ENCODE data around the gene WDR88. TPM values are rescaled to one million over a fixed set of nuclear protein-coding genes. Genes with fewer than 3 reads are reported as not detected.
"Not testable (repeated sequence)": the region's sequence is repeated elsewhere in the genome, so short reads cannot be mapped to it uniquely, and the experiment has no call there.

Gene WDR88
- polyA plus RNA-seq, 3 donors from 2014 or later = 0.26 to 0.45 TPM; not detected in 1

DNA sequence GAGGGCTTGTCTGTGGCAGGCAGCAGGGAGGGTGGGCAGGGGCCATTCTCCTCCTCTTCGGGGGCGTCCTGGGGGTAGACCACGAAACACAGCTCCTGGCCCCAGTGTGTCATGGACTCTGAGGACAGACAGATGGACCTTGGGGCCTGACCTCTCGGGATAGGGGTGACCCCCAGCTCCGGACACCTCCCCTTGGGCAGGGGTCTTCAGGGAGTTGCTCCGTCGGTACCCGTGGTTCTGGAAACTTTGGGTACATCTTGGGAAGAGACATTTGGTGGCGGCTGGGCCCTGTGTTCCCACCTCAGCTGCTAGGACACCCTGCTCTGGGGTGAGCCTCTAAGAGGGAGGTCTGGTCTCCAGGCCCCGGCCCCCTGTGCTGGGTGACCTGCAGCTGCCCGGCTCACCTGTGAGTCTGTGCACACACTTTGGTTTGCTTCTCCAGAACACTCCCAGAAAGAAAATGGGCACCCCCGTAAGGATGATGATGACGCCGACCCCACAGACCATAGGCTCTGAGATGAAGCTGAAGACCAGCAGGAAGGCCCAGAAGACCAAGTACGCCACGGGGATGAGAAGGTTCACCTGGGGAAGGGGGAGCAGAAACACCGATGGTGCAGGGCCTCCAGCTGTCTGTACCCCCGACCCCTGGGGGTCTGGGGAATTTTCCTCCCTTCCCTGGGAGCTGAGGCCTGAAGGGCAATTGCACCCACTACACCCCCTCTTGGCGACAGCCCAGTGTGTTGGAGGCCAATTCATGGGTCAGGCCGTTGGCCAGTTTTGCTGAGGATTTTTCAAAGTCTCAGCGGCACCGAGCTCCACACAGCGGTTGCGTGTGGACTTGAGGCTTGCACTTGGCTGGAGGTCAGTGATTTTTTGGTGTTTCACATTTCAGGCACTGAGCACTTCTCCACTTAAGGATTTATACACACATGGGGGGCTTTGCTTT lies 77.3 kb downstream of the WDR88 start:
- DNase-seq = no peak

DNA sequence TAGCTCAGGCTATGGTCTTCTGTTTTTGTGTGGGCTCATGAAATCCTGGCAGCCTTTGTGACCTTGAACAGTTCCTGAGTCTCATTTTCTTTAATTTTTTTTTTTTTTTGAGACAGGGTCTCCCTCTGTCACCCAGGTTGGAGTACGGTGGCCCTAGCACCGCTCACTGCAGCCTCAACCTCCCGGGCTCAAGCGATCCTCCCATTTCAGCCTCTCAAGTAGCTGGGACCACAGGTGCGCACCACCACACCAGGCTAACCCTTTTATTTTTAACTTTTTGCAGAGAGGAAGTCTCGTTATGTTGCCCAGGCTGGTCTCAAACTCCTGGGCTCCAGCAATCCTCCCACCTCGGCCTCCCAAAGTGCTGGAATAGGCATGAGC lies 77.9 kb downstream of the WDR88 start:
- not testable (repeated sequence) for H3K4me3 Mint-ChIP-seq; H3K27me3 Mint-ChIP-seq (ENCODE audit: low read depth in 3 of 3); H3K36me3 Mint-ChIP-seq; DNase-seq; H3K4me1 Mint-ChIP-seq; H3K9me3 Mint-ChIP-seq; H3K27ac Mint-ChIP-seq

More for the DNA sequence above, 77.3 kb downstream of the WDR88 start:
- H3K4me3 Mint-ChIP-seq = no peak overlapping the region
- H3K27me3 Mint-ChIP-seq (ENCODE audit: low read depth in 3 of 3) = peaks cover 0 to 1% (median 0%) of the 10 kb centered on the region in 3 donors
- no peak overlapping the region for H3K27ac Mint-ChIP-seq
- no peaks in the 10 kb centered on the region for H3K36me3 Mint-ChIP-seq
- no peaks in the 10 kb centered on the region for H3K4me1 Mint-ChIP-seq
- H3K9me3 Mint-ChIP-seq = no peaks in the 10 kb centered on the region

DNA sequence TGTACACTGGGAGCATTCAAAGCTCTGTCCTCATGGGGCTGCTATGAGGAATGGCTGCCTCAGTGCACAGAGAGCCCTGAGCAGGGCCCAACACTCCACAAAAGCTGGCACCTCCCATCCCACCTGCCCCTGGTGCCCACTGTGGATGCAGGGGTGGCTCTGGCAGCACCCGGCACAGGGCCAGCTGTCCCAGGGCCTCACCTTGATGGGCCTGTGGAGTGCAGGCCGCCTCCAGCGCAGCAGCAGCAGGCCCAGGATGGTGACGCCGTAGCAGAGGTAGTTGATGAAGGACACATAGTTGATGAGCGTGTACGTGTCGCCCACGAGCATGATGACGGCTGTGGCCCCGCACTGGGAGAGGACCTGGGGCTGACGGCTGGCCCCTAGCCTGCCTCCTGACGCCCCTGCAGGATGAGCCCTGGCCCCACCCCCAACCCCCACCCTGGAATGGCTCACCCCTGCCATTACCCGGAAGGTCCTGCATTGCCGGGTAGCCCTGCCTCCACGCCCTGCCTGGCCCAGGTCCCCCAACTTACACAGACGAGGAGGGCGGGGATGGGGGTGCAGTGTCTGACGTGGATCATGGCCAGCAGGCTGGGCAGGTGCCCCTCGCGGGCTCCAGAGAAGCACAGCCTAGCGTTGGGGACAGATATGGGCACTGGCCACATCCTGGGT lies 78.5 kb downstream of the WDR88 start:
- H3K27me3 Mint-ChIP-seq (ENCODE audit: low read depth in 3 of 3) = peaks cover 0 to 1% (median 0%) of the 10 kb centered on the region in 3 donors
- H3K27ac Mint-ChIP-seq = no peak overlapping the region
- H3K36me3 Mint-ChIP-seq = no peaks in the 10 kb centered on the region
- H3K4me3 Mint-ChIP-seq = no peak overlapping the region
- H3K9me3 Mint-ChIP-seq = no peaks in the 10 kb centered on the region
- no peaks in the 10 kb centered on the region for H3K4me1 Mint-ChIP-seq
- no peak for DNase-seq

DNA sequence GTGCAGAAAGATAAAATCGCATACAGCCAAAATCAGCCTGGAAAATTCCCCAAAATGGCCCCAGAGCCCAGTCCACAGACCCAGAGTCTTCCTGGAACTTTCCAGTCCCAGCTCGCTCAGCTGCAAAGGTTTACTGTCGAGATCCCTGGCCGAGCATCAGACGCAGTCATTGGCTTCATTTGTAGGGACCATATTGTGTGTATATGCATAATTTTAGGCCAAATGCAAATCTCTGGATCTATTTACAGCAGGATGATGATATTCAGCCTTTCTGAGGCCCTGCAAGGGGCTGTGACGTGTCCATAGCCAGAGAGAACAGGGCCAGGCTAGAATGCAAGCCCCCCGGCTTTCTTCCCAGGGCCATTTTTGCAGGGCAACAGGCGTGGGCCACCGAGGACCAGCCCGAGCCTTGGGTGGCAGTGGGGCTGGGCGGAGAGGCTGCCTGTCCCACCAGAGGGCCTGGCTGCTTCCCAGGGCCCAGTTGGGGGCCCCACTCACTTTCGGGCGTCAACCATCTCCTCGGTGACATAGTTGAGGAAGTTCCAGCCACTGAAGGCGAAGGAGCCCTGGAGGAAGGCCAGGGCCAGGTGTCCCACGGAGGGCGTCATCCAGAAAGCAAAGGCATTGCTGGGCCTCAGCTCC lies 80.0 kb downstream of the WDR88 start:
- no peaks in the 10 kb centered on the region for H3K36me3 Mint-ChIP-seq
- H3K4me1 Mint-ChIP-seq = no peaks in the 10 kb centered on the region
- no peak overlapping the region for H3K27ac Mint-ChIP-seq
- DNase-seq = no peak
- no peak overlapping the region for H3K4me3 Mint-ChIP-seq
- peaks cover 0 to 1% (median 0%) of the 10 kb centered on the region in 3 donors for H3K27me3 Mint-ChIP-seq (ENCODE audit: low read depth in 3 of 3)
- H3K9me3 Mint-ChIP-seq = no peaks in the 10 kb centered on the region

DNA sequence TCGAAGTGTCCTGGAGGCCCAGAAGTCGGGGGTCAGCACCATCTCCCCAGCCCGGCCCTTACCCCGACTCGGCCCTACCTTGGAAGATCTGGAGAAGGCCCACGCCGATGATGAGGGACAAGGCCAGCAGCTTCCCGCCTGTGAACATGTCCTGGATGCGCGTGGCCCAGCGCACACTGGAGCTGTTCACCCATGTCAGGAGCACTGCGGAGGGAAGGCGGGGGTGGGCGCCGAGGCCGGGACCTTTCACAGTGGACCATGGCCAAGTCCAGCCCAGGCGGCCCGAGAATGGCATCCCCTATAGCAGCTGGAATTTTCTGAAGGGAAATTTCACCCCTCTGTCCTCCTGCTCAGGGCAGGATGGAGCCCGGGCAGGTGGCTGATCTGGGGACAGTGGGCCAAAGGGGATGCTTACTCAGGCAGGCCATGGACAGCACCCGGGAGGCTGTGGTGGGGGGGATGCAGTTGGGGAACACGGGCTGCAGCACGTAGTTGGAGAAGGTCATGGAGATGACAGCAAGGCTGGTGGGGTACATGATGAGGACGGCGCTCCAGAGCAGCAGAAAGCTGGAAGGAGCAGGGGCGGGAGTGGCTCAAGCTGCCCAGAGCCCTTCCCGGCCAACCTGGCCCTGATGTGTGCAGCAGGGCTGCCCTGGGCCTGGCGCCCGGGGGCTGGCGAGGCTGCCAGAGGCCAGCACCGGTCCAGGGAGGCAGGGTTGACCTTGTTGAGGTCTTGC lies 80.7 kb downstream of the WDR88 start:
- Mint-ChIP-seq H3K36me3 (no peaks in the 10 kb centered on the region), H3K27me3 (ENCODE audit: low read depth in 3 of 3) (peaks cover 0 to 1% (median 0%) of the 10 kb centered on the region in 3 donors), H3K4me1 (no peaks in the 10 kb centered on the region), H3K27ac (no peak overlapping the region), H3K9me3 (no peaks in the 10 kb centered on the region), H3K4me3 (no peak overlapping the region)
- no peak for DNase-seq

DNA sequence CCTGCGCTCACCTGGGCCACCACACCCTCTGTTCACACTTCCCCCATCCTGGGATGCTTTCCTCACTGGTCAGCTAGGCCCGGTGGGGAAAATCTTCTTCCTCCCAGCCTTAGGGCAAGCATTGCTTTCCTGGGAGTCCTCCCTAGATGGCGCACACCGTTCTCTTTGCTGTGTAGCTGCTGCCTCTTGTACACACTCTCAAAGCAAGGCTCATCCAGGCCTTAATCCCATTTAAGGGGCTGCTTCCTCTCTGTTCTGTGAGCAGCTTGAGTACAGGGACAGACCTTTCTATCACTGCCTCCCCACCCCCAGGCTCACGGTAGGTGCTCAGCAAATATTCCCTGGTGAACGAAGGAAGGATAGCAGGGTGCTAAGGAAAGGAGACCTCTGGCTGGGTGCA lies 82.7 kb downstream of the WDR88 start:
- no peak for DNase-seq
- Mint-ChIP-seq H3K27ac (no peak overlapping the region), H3K27me3 (ENCODE audit: low read depth in 3 of 3) (peaks cover 0 to 1% (median 0%) of the 10 kb centered on the region in 3 donors), H3K4me1 (no peaks in the 10 kb centered on the region), H3K36me3 (no peaks in the 10 kb centered on the region), H3K9me3 (peaks cover 0 to 2% (median 0%) of the 10 kb centered on the region in 6 donors), H3K4me3 (no peak overlapping the region)

DNA sequence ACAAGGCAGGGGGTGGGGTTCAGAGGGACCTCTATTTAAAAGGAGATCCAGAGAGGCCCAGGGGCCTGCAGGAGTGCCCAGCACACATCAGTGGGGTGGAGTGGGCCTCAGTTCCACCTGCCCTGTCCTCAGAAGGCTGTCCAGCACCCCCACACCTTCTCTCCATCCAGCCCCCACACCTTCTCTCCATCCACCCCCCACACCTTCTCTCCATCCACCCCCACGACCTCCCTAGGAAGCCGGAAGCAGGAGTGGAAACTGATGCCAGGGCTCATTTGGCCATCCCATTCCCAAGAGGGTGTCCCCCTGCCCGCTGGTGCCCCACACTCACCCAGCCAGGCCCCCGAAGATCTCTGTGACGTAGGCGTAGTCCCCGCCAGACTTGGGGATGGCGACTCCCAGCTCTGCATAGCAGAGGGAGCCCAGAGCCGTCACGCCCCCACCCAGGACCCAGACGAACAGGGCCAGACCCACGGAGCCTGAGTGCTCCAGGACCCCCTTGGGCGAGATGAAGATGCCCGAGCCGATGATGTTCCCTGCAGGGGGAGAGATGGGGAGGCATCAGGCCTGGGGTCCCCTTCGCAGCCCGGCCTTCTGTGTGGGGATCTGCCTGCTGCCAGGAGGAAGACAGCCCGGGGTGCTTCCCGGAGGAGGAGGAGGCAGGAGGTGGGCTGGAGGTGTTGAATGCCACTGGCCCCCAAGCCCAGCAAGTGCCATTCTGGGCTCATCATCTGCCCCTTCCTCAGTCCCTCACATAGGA lies 83.7 kb downstream of the WDR88 start:
- H3K4me1 Mint-ChIP-seq = no peaks in the 10 kb centered on the region
- peaks cover 0 to 3% (median 1%) of the 10 kb centered on the region in 3 donors for H3K27me3 Mint-ChIP-seq (ENCODE audit: low read depth in 3 of 3)
- no peak overlapping the region for H3K27ac Mint-ChIP-seq
- H3K4me3 Mint-ChIP-seq = no peak overlapping the region
- no peak for DNase-seq
- peaks cover 0 to 2% (median 0%) of the 10 kb centered on the region in 6 donors for H3K9me3 Mint-ChIP-seq
- H3K36me3 Mint-ChIP-seq = no peaks in the 10 kb centered on the region

DNA sequence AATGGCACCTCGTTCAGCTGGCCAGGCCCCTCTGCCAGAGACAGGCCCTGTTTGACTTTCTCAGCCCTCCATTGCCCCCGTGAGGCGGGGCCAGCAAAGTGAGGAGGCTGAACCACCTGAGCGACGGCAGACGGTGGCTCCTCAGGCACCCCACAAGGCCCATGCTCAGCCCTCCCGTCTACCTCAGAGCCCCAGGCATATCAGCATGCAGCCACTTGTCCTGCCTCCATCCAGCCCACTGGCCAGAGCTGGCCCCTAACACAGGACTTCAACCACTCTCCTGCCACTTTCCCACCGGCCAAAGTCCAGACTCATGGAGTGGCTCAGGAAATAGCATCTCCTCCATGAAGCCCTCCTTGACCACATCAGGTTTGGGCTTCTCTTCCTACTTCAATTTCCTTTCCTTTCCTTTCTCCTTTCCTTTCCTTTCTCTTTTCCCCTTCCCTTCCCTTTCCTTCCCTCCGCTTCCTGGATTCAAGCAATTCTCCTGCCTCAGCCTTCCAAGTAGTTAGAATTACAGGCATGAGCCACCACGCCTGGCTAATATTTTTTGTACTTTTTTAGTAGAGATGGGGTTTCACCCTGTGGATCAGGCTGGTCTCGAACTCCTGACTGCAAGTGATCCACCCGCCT lies 84.4 kb downstream of the WDR88 start:
- H3K4me1 Mint-ChIP-seq = no peaks in the 10 kb centered on the region
- no peaks in the 10 kb centered on the region for H3K36me3 Mint-ChIP-seq
- no peak overlapping the region for H3K27ac Mint-ChIP-seq
- H3K9me3 Mint-ChIP-seq = peaks cover 0 to 2% (median 0%) of the 10 kb centered on the region in 6 donors
- DNase-seq = no peak
- no peak overlapping the region for H3K4me3 Mint-ChIP-seq
- H3K27me3 Mint-ChIP-seq (ENCODE audit: low read depth in 3 of 3) = peaks cover 0 to 3% (median 1%) of the 10 kb centered on the region in 3 donors

DNA sequence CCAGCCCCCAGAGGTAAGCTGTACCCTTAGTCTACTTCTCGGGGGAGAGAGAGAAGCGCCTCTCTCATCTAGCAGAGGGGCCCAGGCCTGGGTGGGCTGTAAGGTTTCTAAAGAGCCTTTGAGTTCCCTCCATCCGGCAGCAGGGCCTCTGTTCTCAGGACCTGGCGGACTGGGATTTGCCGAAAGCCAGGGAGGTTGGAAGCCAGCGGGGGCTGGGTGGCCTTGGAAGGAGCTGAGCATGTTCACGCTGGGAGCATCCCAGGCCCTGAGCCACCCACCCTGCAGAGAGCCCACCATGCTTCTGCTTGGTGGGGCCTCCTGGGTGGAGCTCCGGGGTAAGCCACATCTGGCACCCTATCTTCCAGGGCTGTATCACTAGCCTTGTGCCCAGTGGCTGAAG lies 86.0 kb downstream of the WDR88 start:
- H3K27me3 Mint-ChIP-seq (ENCODE audit: low read depth in 3 of 3) = peaks cover 3 to 7% (median 3%) of the 10 kb centered on the region in 3 donors
- H3K27ac Mint-ChIP-seq = no peak overlapping the region
- H3K4me1 Mint-ChIP-seq = no peaks in the 10 kb centered on the region

DNA sequence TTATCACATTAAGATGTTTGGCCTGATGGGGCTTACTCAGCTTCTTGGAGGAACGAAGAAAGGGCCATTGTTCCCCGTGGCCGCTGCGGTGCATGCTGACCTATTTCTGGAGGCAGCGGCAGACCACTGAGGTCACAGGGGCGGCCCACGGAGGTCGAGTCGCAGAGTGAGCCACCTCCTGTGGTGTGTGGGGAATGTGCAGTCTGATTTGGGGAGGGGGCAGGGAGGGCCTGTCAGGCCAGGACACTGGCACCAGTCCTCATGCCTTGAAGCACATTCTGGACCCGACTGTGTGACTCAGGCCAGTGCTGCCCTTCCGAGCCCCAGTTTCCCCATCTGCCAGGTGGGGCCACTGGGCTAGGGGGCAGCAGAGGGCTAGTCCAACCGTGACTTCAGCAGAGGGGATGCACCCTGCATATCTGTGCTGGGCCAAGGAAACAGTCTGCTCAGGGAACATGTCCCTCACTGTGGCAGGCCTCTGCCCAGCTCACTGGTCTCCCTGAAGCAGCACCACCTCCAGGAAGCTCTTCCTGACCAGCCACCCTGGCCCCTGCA lies 87.4 kb downstream of the WDR88 start:
- no peak overlapping the region for H3K4me3 Mint-ChIP-seq

More for the DNA sequence above, 86.0 kb downstream of the WDR88 start:
- Mint-ChIP-seq H3K4me3 (no peak overlapping the region), H3K36me3 (no peaks in the 10 kb centered on the region), H3K9me3 (peaks cover 0 to 2% (median 0%) of the 10 kb centered on the region in 6 donors)
- no peak for DNase-seq

DNA sequence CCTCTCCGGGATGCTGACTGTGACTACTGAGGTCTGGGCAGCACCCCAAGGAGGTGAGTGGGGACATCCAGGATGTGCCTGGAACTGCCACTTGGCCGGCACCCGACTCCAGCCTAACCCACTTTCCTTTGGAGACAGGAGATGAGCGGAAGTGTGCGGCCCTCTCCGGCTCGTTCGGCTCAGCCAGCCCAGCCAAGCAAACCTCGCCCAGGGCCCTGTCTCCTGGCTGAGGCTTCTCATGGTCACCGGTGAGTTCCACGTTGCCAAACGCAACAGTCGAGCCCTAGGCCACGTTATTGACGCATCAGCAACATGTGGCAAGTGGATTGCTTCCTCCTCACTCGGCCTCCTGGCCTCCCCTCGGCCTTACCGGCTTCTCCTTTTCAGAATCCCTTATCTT lies 88.2 kb downstream of the WDR88 start:
- no peak overlapping the region for H3K4me3 Mint-ChIP-seq
- peaks cover 0 to 2% (median 0%) of the 10 kb centered on the region in 6 donors for H3K9me3 Mint-ChIP-seq
- H3K27me3 Mint-ChIP-seq (ENCODE audit: low read depth in 3 of 3) = peaks cover 5 to 12% (median 10%) of the 10 kb centered on the region in 3 donors
- H3K36me3 Mint-ChIP-seq = no peaks in the 10 kb centered on the region
- peaks cover 0 to 2% of the 10 kb centered on the region in 2 donors for H3K4me1 Mint-ChIP-seq
- DNase-seq = no peak
- no peak overlapping the region for H3K27ac Mint-ChIP-seq

More for the DNA sequence above, 87.4 kb downstream of the WDR88 start:
- Mint-ChIP-seq H3K9me3 (peaks cover 0 to 2% (median 0%) of the 10 kb centered on the region in 6 donors), H3K27ac (no peak overlapping the region), H3K27me3 (ENCODE audit: low read depth in 3 of 3) (peaks cover 2 to 12% (median 5%) of the 10 kb centered on the region in 3 donors), H3K4me1 (no peaks in the 10 kb centered on the region), H3K36me3 (no peaks in the 10 kb centered on the region)
- no peak for DNase-seq

DNA sequence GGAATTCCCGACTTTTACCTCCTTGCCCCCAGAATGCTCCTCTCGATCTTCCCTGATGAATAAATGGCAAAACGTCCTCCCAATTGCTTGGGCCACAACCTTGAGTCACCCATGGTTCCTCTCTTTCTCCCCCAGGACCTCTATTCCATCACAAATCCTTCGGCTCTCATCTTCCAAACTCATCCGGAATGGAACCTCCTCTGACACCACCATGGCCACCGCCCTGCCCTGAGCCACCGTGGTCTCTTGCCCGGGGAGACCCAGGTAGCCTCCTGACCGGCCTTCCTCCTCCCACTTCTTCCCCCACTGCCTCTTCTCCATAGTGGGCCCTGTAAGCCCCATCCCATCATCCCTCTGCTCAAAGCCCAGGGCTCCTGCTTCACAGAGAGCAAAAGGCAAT lies 88.8 kb downstream of the WDR88 start:
- H3K27me3 Mint-ChIP-seq (ENCODE audit: low read depth in 3 of 3) = peaks cover 6 to 12% (median 10%) of the 10 kb centered on the region in 3 donors
- H3K4me1 Mint-ChIP-seq = peaks cover under 1 to 2% of the 10 kb centered on the region in 2 donors
- H3K4me3 Mint-ChIP-seq = no peak overlapping the region
- peaks cover 0 to 2% (median 0%) of the 10 kb centered on the region in 6 donors for H3K9me3 Mint-ChIP-seq
- H3K27ac Mint-ChIP-seq = no peak overlapping the region
- H3K36me3 Mint-ChIP-seq = no peaks in the 10 kb centered on the region
- no peak for DNase-seq

Measured in immature natural killer cell (primary cell).